ENCODE measurements around the gene BACE1.

BACE1 gene

DNA sequence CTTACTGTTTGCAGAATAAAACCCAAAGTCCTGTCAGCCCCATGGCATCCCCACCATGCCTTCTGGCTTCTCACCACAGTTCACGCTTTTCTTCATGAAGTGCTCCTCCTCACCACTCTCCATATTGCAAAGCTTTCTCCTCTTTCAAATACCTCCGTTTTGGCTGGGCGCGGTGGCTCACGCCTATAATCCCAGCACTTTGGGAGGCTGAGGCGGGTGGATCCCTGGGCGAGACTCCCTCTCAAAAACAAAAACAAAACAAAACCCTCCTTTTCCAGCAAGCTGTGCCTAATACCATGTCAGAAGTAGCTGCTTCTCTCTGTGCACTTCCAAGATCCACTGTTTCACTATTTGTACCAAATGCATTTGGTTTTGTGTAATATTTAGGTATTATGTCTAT is 6.7 kb downstream of the BACE1 start:
- DNase-seq (ENCODE audit: extremely low read depth in 1 of 2, low read depth in 1 of 2) = no peak

GRCh38 chr11:117305145-117305544 is 10.9 kb downstream of the BACE1 start:
- no peak for DNase-seq (ENCODE audit: extremely low read depth in 1 of 2, low read depth in 1 of 2)

DNA sequence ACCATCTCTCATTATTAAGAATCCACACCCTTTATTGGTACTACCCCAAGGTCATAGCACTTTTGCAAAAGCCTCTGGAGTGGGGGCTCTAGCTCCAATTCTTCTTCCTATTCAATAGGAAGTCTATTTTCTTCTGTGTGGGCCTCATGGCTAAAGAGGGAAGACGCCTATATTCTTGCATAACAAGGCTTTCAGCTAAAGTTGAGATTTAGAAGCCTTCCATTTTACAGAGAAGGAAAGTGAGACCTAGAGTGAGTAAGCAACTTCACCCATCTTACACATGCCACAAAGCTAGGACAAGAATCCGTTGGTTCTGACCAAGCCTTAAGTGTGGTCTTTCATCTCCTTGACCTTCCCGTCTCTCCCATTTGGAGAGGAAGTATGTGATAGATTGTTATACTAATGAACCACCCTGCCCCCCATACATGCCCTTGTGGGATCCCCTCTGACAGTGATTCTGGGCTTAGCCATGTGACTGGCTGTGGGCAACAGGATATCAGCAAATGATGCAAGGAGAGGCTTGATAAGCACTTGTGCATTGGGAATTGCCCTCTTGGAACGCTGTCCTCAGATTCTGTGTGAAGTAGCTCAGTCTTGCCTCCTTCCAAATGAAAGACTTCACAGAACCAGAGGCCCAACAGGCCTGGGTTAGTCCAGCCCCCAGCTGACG is 12.3 kb downstream of the BACE1 start:
- DNase-seq (ENCODE audit: extremely low read depth in 1 of 2, low read depth in 1 of 2) = no peak

DNA sequence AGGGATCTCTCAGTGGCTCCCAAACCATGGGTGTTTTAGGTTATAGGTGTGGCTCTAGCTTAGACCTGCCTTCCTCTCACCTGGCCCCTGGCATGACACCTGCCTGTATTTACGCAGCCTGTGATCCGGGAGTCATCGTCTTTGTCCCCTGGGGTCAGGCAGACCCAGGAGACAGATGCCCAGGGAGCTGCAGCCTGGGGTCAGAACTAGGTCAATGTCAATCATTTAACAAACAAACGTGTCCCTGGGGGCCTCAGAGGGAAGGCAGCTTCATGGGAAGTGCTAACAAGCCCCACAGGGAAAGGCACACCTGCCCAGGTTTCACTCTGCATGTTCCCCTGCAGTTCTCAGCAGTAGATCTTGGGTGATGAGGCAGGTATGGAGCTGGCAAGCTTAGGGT is 13.0 kb downstream of the BACE1 start:
- DNase-seq (ENCODE audit: extremely low read depth in 1 of 2, low read depth in 1 of 2) = no peak

GRCh38 chr11:117302228-117302627 is 13.8 kb downstream of the BACE1 start:
- DNase-seq (ENCODE audit: extremely low read depth in 1 of 2, low read depth in 1 of 2) = no peak

DNA sequence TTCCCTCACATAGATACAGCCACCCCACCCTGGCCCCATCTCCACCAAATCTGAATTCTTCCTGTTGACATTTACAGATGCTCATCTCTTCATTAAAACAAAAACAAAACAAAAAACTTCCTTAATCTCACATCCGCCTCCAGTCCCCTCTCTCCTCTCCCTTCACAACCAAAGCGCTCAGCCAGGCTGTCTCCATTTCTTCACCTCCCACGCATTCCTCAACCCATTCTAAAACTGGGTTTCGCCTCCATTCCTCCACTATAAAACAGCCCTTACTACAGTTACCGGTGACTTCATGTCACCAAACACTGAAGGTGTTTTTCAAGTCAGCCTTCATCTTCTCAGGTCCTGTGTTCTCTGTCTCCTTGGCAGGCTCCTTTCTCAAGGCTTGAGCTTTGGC is 15.3 kb downstream of the BACE1 start:
- DNase-seq (ENCODE audit: extremely low read depth in 1 of 2, low read depth in 1 of 2) = no peak

DNA sequence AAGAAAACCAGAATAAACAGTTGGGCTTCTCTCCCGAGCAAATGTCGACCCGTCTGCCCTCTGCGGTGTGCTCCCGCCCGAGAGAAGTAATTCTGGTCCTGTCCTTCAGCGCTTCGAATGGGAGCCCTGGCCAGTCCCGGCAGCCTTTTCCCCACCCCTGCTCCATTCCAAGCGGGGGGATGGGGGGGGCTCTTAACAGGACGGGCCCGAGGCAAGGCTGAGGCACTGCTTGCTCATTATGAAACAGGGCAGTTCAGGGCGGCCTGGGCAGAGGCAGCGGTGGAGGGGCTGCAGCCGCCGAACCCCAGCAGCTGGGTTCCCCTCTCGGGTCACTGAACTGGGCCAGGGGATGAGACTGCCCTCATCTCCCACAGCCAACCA is 15.8 kb downstream of the BACE1 start:
- no peak for DNase-seq (ENCODE audit: extremely low read depth in 1 of 2, low read depth in 1 of 2)

GRCh38 chr11:117299351-117300282 is 16.4 kb downstream of the BACE1 start:
- DNase-seq (ENCODE audit: extremely low read depth in 1 of 2, low read depth in 1 of 2) = no peak

DNA sequence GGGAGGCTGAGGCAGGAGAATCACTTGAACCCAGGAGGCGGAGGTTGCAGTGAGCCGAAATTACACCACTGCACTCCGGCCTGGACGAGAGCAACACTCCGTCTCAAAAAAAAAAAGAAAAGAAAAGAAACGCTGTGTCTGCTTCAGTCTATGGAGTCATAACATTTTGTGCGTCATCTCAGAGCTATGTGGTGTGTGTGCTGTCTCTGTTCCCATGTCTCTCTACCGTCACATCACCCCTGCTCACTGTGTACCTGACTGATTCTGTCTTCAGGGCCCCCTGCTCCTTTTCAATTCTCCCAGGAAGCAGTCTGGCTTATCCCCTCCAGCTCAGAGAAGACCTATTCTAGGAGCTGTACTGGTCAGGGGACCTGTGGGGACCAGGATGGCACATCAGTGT is 17.9 kb downstream of the BACE1 start:
- no peak for DNase-seq (ENCODE audit: extremely low read depth in 1 of 2, low read depth in 1 of 2)

GRCh38 chr11:117296881-117297280 is 19.2 kb downstream of the BACE1 start:
- DNase-seq (ENCODE audit: extremely low read depth in 1 of 2, low read depth in 1 of 2) = no peak

DNA sequence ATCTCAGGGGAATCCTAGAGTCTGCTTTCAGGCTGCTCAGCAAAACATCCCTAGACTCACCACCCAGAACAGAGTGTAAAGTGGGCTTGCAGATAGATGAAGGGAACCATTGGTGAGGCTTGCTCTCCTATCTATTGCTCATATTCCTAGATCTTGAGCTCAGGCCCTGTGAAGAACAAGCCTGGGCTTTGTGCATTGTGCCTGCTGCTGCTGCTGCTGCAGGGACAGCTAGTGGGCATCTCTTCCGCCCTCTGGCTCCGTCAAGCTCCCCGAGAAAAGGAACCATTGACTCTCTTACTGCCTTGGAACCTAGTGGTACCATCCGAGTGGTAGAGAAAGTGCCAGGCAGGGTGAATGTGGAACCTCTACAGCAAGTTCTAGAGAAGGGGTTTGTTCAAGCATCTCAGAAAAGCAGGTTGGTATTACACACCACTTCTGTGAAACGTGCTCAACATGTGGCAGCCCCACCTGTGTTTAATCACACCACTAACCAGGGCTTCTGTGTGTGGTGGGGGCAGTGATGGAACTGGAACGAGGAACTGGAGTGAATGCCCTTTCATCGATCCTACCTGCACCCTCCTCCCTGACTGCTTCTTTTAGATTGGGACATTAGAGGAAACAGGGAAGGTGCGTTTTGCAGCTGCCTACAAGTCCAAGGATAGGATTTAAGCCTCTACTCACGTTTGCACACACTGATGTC is 20.5 kb downstream of the BACE1 start:
- no peak for DNase-seq (ENCODE audit: extremely low read depth in 1 of 2, low read depth in 1 of 2)

- no peak for DNase-seq (ENCODE audit: extremely low read depth in 1 of 2, low read depth in 1 of 2)
Observed at GRCh38 chr11:117292616-117293015, 23.4 kb downstream of the BACE1 start.

DNA sequence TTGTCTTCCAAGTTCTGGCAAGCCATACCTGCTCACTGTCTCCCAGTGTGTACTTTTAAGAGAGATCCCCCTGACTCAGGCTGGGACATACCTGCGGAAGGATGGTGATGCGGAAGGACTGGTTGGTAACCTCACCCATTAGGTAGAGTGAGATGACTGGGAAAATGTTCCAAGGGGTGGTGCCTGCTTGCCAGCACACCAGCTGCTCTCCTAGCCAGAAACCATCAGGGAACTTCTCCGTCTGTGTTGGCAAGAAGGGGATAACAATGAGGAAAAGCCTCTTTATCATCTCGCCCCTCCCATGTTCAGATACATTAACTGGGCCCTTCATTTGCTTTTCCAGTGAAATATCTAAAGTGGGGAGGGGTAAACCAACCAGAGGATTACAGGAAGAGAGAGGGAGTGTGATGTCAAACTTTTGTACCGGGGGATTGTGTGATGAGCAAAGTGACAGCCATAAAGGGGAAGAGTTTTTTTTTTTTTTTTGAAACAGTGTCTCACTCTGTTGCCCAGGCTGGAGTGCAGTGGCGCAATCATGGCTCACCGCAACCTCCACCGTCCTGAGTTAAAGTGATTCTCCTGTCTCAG is 25.2 kb downstream of the BACE1 start, which contains the start of gene BACE1-AS:
TSS of gene BACE1-AS (plus strand) at position 538 of the 588 bp plus-strand sequence.
- no peak for DNase-seq (ENCODE audit: extremely low read depth in 1 of 2, low read depth in 1 of 2)

DNA sequence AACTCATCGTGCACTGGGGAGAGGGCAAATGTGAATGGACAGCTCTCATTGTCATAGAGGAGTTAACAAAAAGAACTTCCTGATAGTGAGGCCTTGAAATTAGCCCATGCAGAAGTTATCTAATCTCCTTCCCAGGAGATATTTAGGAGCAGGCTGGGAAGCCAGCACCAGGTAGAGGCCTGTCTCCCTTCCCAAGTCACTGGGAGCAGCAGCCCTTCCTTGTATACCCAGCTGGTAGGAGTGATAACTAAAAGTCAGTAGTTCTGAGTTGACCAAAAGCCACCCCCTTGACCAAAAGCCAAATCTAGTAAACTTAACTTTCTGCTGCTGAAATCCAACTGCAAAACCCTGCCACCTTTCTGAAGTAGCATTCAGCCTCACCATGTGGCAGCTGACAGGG is 26.3 kb downstream of the BACE1 start:
- DNase-seq (ENCODE audit: extremely low read depth in 1 of 2, low read depth in 1 of 2) = no peak

- DNase-seq (ENCODE audit: extremely low read depth in 1 of 2, low read depth in 1 of 2) = no peak
Observed at GRCh38 chr11:117287668-117288067, 28.4 kb downstream of the BACE1 start.

DNA sequence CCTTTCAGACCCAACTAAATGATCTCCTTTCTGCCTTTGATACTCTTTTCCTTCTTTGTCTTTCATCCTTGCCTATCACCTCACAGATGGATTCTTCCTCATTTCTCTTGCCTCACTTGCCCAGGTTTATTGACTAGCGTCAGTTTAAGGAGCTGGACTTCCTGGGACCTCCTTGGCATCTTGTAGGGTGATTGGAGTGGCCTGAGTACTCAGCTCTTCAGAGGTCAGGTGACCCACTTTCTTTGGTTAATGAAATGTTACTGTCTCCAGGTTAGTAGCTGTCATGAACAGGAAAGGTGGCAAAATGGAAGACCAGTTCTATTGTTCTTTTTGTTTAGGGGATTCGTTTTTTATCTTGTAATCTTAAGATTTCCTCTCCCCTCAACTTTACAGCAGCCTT is 29.5 kb downstream of the BACE1 start:
- DNase-seq (ENCODE audit: extremely low read depth in 1 of 2, low read depth in 1 of 2) = no peak

DNA sequence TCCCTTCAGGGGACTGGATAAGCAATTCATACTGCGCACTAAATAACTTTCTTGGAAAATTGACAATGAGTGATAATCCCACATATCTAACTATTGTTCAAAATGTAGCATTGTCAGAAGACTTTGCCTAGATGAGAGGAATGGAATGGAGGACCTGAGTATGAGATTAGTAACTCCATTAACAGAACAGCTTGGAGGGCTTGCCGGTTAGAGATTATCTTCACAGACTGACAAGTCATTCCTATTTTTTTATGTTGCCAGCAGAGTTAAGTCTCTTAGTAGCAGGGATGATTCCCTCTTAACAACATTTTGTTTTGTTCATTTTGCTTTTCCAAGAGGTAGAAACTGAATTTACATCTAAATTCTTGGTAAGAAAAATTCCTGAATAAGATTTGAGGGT is 32.0 kb downstream of the BACE1 start:
- no peak for DNase-seq (ENCODE audit: extremely low read depth in 1 of 2, low read depth in 1 of 2)

DNA sequence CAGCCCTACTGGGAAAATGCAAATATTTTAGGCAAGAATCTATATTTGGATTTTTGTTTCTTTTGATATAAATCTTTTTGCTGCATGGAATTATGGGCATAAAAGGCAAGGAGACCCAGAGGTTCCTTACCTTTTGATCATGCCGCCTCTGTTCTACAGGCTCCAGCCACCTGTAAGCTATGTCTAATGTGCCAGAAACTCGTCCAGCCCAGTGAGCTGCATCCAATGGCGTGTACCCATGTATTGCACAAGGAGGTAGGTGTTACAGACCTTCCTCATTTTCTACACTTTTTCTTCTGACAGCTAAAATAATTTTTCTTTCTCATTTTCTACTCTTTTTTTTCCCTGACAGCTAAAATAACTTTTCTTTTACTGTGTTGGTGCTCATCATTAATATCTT is 33.1 kb downstream of the BACE1 start:
- no peak for DNase-seq (ENCODE audit: extremely low read depth in 1 of 2, low read depth in 1 of 2)

DNA sequence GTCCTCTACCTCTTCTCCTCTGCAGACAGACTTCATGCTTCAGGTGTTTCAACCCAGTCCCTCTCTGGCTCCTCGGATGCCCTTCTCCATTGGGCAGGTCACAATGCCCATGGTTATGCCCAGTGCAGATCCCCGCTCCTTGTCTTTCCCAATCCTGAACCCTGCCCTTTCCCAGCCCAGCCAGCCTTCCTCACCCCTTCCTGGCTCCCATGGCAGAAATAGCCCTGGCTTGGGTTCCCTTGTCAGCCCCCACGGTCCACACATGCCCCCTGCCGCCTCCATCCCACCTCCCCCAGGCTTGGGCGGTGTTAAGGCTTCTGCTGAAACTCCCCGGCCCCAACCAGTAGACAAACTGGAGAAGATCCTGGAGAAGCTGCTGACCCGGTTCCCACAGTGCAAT is 34.2 kb downstream of the BACE1 start:
- DNase-seq (ENCODE audit: extremely low read depth in 1 of 2, low read depth in 1 of 2) = no peak

DNA sequence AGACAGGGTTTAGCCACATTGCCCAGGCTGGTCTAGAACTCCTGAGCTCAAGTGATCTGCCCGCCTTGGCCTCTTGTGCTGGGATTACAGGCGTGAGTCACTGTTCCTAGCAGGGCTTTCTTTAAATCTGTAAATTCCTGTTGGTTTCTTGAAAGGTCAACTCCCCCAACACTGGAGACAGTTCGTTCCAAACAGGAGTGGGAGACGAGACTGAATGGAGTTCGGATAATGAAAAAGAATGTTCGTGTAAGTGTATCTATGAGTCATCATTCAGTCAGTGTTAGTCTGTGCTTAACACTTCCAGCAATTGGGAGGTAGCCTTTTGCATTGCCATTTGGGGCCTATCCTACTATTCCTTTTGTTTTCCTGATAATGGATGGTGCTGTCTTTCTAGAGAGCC is 34.9 kb downstream of the BACE1 start:
- DNase-seq (ENCODE audit: extremely low read depth in 1 of 2, low read depth in 1 of 2) = no peak

DNA sequence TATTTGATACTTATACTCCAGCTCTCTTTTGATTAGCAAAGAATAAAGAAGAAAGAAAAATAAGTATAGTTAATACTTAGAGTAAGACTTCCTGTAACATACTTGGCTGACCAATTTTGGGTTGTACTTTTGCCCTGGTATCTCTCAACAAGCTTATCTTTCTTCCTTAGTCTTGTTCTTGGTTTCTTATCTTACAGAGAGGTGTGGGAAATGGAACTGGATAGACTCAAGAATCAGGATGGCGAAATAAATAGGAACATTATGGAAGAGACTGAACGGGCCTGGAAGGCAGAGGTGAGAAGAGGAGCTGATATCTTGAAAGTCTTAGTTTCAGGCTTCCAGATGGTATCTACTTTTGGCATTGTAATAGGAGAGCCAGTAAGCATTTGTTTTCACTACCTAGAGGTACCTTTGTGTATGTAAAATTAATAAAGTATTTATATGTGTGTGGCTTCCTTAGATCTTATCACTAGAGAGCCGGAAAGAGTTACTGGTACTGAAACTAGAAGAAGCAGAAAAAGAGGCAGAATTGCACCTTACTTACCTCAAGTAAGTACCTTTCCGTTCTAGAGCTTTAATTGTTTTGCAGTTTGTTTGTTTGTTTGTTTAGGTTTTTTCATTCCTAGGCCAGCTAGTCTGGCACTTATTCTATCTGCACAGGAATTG is 36.2 kb downstream of the BACE1 start:
- DNase-seq (ENCODE audit: extremely low read depth in 1 of 2, low read depth in 1 of 2) = no peak
